ENCODE measurements around the gene KCNG2. TPM values are rescaled to one million over a fixed set of nuclear protein-coding genes. Genes with fewer than 3 reads are reported as not detected.
A peak's percentile ranks its signal among the peaks of the same experiment; 100 is the strongest.

The KCNG2 gene
- total and polyA plus RNA-seq, 2 of the 13 experiments (the other 11 are each of a cell fraction or from before 2014, with no cell fraction given): not detected

DNA sequence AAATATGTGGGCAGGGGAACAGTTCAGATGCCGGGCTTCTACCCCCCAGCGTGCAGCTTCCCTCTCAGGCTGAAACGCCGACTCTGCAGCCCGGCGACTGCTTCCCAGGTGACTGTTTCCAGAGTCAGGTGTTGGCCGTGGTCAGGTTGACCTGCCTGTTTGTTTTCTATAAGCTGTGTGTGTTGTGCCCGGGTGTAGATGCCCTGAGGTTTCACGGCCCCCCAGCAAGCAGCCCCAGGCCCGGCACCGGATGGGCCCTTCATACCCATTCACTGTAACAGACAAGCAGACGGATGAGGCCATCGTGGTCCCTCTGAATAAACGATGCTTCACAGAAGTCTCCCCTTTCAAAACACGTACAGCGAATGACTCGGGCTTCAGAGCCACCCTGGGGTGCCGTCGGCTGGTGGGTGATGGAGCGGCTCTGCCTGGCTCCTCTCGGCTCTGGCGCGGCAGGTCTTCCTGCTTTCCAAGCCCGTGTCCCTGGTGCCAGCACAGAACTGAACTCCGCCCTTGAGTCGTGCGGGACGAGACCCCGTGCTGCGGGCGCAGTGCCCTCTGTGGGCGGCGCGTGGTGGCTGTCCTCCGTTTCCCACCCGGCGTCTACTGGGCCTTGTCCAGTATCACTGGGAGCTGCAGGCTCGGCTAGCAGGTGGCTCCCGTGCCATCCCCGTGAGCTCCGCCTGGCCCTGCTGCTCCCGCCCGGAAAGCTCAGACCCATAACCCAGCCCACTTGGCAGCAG lies 15.0 kb upstream of the KCNG2 start:
- peaks cover 13% of the 10 kb centered on the region; the same call in 1 of the 2 replicates for H3K4me1 ChIP-seq (ENCODE audit: insufficient read depth, low read length)
- no peak overlapping the region for H3K4me2 ChIP-seq (ENCODE audit: low read depth, low read length)
- FAIRE-seq: no peak
- no peak overlapping the region for H3K27ac ChIP-seq (ENCODE audit: extremely low read length, insufficient read depth, low read length)
- no peaks in the 10 kb centered on the region for H4K20me1 ChIP-seq (ENCODE audit: insufficient read depth, low read length)
- no peak overlapping the region for H3K4me3 ChIP-seq (replicated peaks in 1 of 3; ENCODE audit: insufficient read depth in 1 of 3, low read depth in 2 of 3, low read length in 3 of 3)
- no peak for DNase-seq (ENCODE audit: low spot score)
- 60% methylated on average over 33 of the region's 43 CpGs for WGBS (ENCODE audit: low lambda C conversion rate)
- no peak overlapping the region for H3K9ac ChIP-seq (ENCODE audit: insufficient read depth, low read depth, low read length)
- H3K9me3 ChIP-seq (ENCODE audit: low read length): no peaks in the 10 kb centered on the region
- ATAC-seq: no peak
- POLR2A ChIA-PET: no interaction called here
- intact Hi-C loops (cut with micrococcal nuclease; ENCODE audit: unreplicated experiment) (no loop called here), in situ Hi-C loops (cut with HindIII; ENCODE audit: extremely low pct_ligation_motif_present, low pct_unique_long_range_greater_than_20kb) (no loop called here)
- CTCF ChIA-PET (ENCODE audit: low intra/inter-chr PET ratio, low total read pairs): no interaction called here
- no peaks in the 10 kb centered on the region for H3K79me2 ChIP-seq (ENCODE audit: insufficient read depth, low read length)
- TF ChIP-seq NCOA1 (CRISPR knock-in tag; IDR thresholded peaks at IDR 0.05): no peak
- no peak for TF ChIP-seq HIVEP1 (CRISPR knock-in tag; IDR thresholded peaks at IDR 0.05)
- TF ChIP-seq, protein P1, sequence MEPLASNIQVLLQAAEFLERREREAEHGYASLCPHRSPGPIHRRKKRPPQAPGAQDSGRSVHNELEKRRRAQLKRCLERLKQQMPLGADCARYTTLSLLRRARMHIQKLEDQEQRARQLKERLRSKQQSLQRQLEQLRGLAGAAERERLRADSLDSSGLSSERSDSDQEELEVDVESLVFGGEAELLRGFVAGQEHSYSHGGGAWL (CRISPR knock-in tag; IDR thresholded peaks at IDR 0.05): no peak
- no peak overlapping the region for H2AFZ ChIP-seq (ENCODE audit: low read length)
- no TSS peak for BruUV-seq (replicated peaks)
- peaks cover 18 to 72% of the 10 kb centered on the region in 2 experiments for H3K27me3 ChIP-seq (ENCODE audit: control insufficient read depth in 1 of 2, insufficient read depth in 2 of 2, low read length in 2 of 2)
- no peaks in the 10 kb centered on the region for H3K36me3 ChIP-seq (replicated peaks in 1 of 2; ENCODE audit: control insufficient read depth in 1 of 2, insufficient read depth in 2 of 2, low read length in 2 of 2)

DNA sequence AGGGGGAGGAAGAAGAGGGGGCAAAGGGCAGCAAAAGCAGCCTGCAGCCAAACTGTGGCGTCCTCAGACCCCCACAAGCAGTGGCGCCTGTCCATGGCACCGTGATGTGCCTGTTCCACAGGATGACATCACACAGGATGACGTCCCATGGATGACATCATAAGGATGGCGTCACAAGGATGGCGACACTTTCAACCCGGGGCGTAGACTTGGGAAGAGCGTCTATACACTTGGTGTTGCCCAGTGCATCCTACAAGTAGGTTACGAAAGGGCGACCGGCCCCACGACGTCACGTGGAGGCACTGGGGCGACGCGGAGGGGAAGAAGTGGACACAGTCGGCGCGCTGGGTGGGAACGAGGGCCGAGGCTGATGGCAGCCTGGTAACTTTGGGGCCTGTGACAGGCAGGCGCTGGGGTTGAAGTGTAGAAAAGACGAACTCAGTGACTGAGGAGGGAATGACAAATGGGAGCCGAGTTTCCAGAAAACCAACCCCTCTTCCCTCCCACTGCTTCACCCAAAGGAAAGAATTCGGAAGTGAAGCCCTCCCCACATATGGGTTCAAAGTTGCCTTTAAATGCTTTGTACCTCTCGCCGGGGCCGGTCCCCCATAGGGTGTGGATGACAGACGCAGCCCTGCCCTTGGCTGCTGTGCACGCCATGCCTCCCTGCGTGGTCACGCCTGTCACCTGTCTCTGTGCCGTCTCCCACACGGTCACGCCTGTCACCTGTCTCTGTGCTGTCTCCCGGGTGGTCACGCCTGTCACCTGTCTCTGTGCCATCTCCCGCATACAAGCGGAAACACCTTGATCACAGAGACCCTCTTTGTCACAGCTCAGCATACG lies 13.4 kb upstream of the KCNG2 start:
- no peak for DNase-seq (ENCODE audit: low spot score)
- 48% methylated on average over 41 of the region's 42 CpGs for WGBS (ENCODE audit: low lambda C conversion rate)
- no peak for TF ChIP-seq CREM (IDR thresholded peaks at IDR 0.05)
- no peak for TF ChIP-seq CREM (CRISPR knock-in tag; IDR thresholded peaks at IDR 0.05)
- TF ChIP-seq ZZZ3 (CRISPR knock-in tag; IDR thresholded peaks at IDR 0.05; ENCODE audit: borderline replicate concordance): no peak
- TF ChIP-seq, protein P2, sequence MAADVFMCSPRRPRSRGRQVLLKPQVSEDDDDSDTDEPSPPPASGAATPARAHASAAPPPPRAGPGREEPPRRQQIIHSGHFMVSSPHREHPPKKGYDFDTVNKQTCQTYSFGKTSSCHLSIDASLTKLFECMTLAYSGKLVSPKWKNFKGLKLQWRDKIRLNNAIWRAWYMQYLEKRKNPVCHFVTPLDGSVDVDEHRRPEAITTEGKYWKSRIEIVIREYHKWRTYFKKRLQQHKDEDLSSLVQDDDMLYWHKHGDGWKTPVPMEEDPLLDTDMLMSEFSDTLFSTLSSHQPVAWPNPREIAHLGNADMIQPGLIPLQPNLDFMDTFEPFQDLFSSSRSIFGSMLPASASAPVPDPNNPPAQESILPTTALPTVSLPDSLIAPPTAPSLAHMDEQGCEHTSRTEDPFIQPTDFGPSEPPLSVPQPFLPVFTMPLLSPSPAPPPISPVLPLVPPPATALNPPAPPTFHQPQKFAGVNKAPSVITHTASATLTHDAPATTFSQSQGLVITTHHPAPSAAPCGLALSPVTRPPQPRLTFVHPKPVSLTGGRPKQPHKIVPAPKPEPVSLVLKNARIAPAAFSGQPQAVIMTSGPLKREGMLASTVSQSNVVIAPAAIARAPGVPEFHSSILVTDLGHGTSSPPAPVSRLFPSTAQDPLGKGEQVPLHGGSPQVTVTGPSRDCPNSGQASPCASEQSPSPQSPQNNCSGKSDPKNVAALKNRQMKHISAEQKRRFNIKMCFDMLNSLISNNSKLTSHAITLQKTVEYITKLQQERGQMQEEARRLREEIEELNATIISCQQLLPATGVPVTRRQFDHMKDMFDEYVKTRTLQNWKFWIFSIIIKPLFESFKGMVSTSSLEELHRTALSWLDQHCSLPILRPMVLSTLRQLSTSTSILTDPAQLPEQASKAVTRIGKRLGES (CRISPR knock-in tag; IDR thresholded peaks at IDR 0.05; ENCODE audit: borderline replicate concordance): no peak
- no peak for TF ChIP-seq RAD51 (IDR thresholded peaks at IDR 0.05; ENCODE audit: borderline replicate concordance)
- TF ChIP-seq HOXA3 (CRISPR knock-in tag; IDR thresholded peaks at IDR 0.05): peak; percentile 41; the same call in 1 of the 2 replicates
- TF ChIP-seq CREB1 (IDR thresholded peaks at IDR 0.05): peak; percentile 89
- TF ChIP-seq CREB1 (CRISPR knock-in tag; IDR thresholded peaks at IDR 0.05): no peak
- no peak for TF ChIP-seq TMF1 (CRISPR knock-in tag; IDR thresholded peaks at IDR 0.05; ENCODE audit: low read depth)
- TF ChIP-seq NFE2 (CRISPR knock-in tag; IDR thresholded peaks at IDR 0.05): no peak

More for the DNA sequence above, 13.4 kb upstream of the KCNG2 start:
- Histone ChIP-seq H2AFZ (ENCODE audit: low read length) (no peak overlapping the region), H3K27ac (ENCODE audit: extremely low read length, insufficient read depth, low read length) (no peak overlapping the region), H3K27me3 (ENCODE audit: control insufficient read depth in 1 of 2, insufficient read depth in 2 of 2, low read length in 2 of 2) (peaks cover 12 to 56% of the 10 kb centered on the region in 2 experiments), H3K79me2 (ENCODE audit: insufficient read depth, low read length) (no peaks in the 10 kb centered on the region), H4K20me1 (ENCODE audit: insufficient read depth, low read length) (no peaks in the 10 kb centered on the region), H3K9ac (ENCODE audit: insufficient read depth, low read depth, low read length) (no peak overlapping the region), H3K9me3 (ENCODE audit: low read length) (no peaks in the 10 kb centered on the region), H3K36me3 (replicated peaks in 1 of 2; ENCODE audit: control insufficient read depth in 1 of 2, insufficient read depth in 2 of 2, low read length in 2 of 2) (no peaks in the 10 kb centered on the region), H3K4me1 (ENCODE audit: insufficient read depth, low read length) (peaks cover 13% of the 10 kb centered on the region; the same call in 1 of the 2 replicates), H3K4me2 (ENCODE audit: low read depth, low read length) (no peak overlapping the region), H3K4me3 (replicated peaks in 1 of 3; ENCODE audit: insufficient read depth in 1 of 3, low read depth in 2 of 3, low read length in 3 of 3) (no peak overlapping the region)
- peak; percentile 9; the same call in 1 of the 3 replicates for ATAC-seq
- FAIRE-seq: no peak
- CTCF ChIA-PET (ENCODE audit: low intra/inter-chr PET ratio, low total read pairs): no interaction called here
- in situ Hi-C loops (cut with HindIII; ENCODE audit: extremely low pct_ligation_motif_present, low pct_unique_long_range_greater_than_20kb): no loop called here
- no TSS peak for BruUV-seq (replicated peaks)
- POLR2A ChIA-PET: no interaction called here
- intact Hi-C loops (cut with micrococcal nuclease; ENCODE audit: unreplicated experiment): no loop called here

All from HepG2 (cell line).